HEK293 (cell line): ENCODE results near the gene TOR3A.

Source experiments
- CTCF ChIA-PET: fragments of 350-600 bp; formaldehyde crosslinking; extraction: SDS; loops from one replicate; lab custom pipeline; 2021; ENCODE audit warnings: antibody characterized with exemption; lab: Yijun Ruan, JAX
- POLR2A ChIA-PET: fragments of 300-600 bp; formaldehyde crosslinking; extraction: SDS; loops from one replicate; lab custom pipeline; 2020; ENCODE audit warnings: antibody characterized with exemption, inconsistent platforms; lab: Yijun Ruan, JAX
- H3K27ac ChIP-seq: fragments of 200-500 bp; sonication (Bioruptor generic); 2 replicates; pipeline ENCODE4 v1.5.1; 2014; ENCODE audit warnings: low read depth, low read length, control low read depth, inconsistent platforms; ENCODE audit errors: extremely low read depth
- H3K36me3 ChIP-seq, 2 experiments: fragments of 200-500 bp in 1 of 2; sonication (Bioruptor generic) in 1 of 2; 1 replicate in 1 of 2; 2 replicates in 1 of 2; pipeline ENCODE4 v1.5.1; 2014 to 2017; ENCODE audit warnings: inconsistent platforms in 2 of 2, low read length in 2 of 2; ENCODE audit not compliant: control insufficient read depth in 2 of 2, insufficient read depth in 1 of 2
- H3K4me1 ChIP-seq: fragments of 200-500 bp; sonication (Bioruptor generic); 2 replicates; pipeline ENCODE4 v1.5.1; 2014; ENCODE audit warnings: mild to moderate bottlenecking, low read length, inconsistent platforms; ENCODE audit not compliant: control insufficient read depth, insufficient read depth
- H3K4me3 ChIP-seq: 2 replicates; pipeline ENCODE4 v1.5.1; 2011; ENCODE audit warnings: low read depth, mild to moderate bottlenecking, control low read depth, low read length, moderate library complexity
- H3K9me3 ChIP-seq: fragments of 200-500 bp; sonication (Bioruptor generic); 2 replicates; pipeline ENCODE4 v1.5.1; 2014; ENCODE audit warnings: low read depth, low read length, inconsistent platforms; ENCODE audit not compliant: control insufficient read depth, insufficient read depth
- FEZF1 ChIP-seq: fragments of 450-650 bp; formaldehyde crosslinking; IDR thresholded peaks from 2 replicates; pipeline ENCODE4 v1.5.1; 2016; ENCODE audit warnings: missing biosample characterization, missing genetic modification characterization
- HOXD13 ChIP-seq: sonication (generic); formaldehyde crosslinking; IDR thresholded peaks from 2 replicates; pipeline ENCODE4 v1.8.0; 2022; ENCODE audit warnings: missing genetic modification reagents, borderline replicate concordance
- KLF9 ChIP-seq: fragments of 450-650 bp; formaldehyde crosslinking; IDR thresholded peaks from 2 replicates; pipeline ENCODE4 v1.5.1; 2016; ENCODE audit warnings: missing biosample characterization, missing genetic modification characterization, low read depth
- PATZ1 ChIP-seq: fragments of 450-650 bp; formaldehyde crosslinking; IDR thresholded peaks from 2 replicates; pipeline ENCODE4 v1.5.1; 2016; ENCODE audit warnings: missing biosample characterization, missing genetic modification characterization
- PRDM1 ChIP-seq: fragments of 450-650 bp; formaldehyde crosslinking; IDR thresholded peaks from 2 replicates; pipeline ENCODE4; 2016; ENCODE audit warnings: missing biosample characterization, missing genetic modification characterization
- SCRT2 ChIP-seq: fragments of 450-650 bp; formaldehyde crosslinking; IDR thresholded peaks from 2 replicates; pipeline ENCODE4 v1.5.1; 2016; ENCODE audit warnings: missing biosample characterization, missing genetic modification characterization
- TCF7L2 ChIP-seq: IDR thresholded peaks from 2 replicates; pipeline ENCODE4 v1.6.1; 2011; ENCODE audit warnings: low read depth, mild to moderate bottlenecking, inconsistent platforms, low read length, moderate library complexity, borderline replicate concordance
- ZBTB17 ChIP-seq: fragments of 450-650 bp; formaldehyde crosslinking; IDR thresholded peaks from 2 replicates; pipeline ENCODE4 v1.5.1; 2016; ENCODE audit warnings: missing biosample characterization, missing genetic modification characterization
- ZBTB44 ChIP-seq: fragments of 450-650 bp; IDR thresholded peaks from 2 replicates; pipeline ENCODE4 v1.5.1; 2018; ENCODE audit warnings: missing biosample characterization, mild to moderate bottlenecking, missing genetic modification characterization
- ZBTB48 ChIP-seq: fragments of 450-650 bp; formaldehyde crosslinking; IDR thresholded peaks from 2 replicates; pipeline ENCODE4 v1.5.1; 2016; ENCODE audit warnings: missing biosample characterization, missing genetic modification characterization
- ZNF121 ChIP-seq: fragments of 450-650 bp; formaldehyde crosslinking; IDR thresholded peaks from 2 replicates; pipeline ENCODE4 v1.5.1; 2016; ENCODE audit warnings: missing biosample characterization, missing genetic modification characterization
- ZNF140 ChIP-seq: fragments of 450-650 bp; formaldehyde crosslinking; IDR thresholded peaks from 2 replicates; pipeline ENCODE4 v1.5.1; 2016; ENCODE audit warnings: missing biosample characterization, missing genetic modification characterization
- ZNF174 ChIP-seq: fragments of 450-650 bp; formaldehyde crosslinking; IDR thresholded peaks from 2 replicates; pipeline ENCODE4 v1.5.0; 2017; ENCODE audit warnings: missing biosample characterization, mild to moderate bottlenecking, missing genetic modification characterization
- ZNF19 ChIP-seq: fragments of 450-650 bp; formaldehyde crosslinking; IDR thresholded peaks from 2 replicates; pipeline ENCODE4; 2016; ENCODE audit warnings: missing biosample characterization, missing genetic modification characterization, low read depth
- ZNF2 ChIP-seq: fragments of 450-650 bp; formaldehyde crosslinking; IDR thresholded peaks from 2 replicates; pipeline ENCODE4 v1.5.1; 2016; ENCODE audit warnings: missing biosample characterization, missing genetic modification characterization
- ZNF341 ChIP-seq: fragments of 450-650 bp; formaldehyde crosslinking; IDR thresholded peaks from 2 replicates; pipeline ENCODE4; 2016; ENCODE audit warnings: low read depth, missing biosample characterization, missing genetic modification characterization
- ZNF362 ChIP-seq: fragments of 450-650 bp; formaldehyde crosslinking; IDR thresholded peaks from 2 replicates; pipeline ENCODE4 v1.5.1; 2016; ENCODE audit warnings: missing biosample characterization, missing genetic modification characterization
- ZNF423 ChIP-seq: fragments of 450-650 bp; formaldehyde crosslinking; IDR thresholded peaks from 2 replicates; pipeline ENCODE4 v1.5.1; 2016; ENCODE audit warnings: missing biosample characterization, missing genetic modification characterization
- ZNF670 ChIP-seq: fragments of 450-650 bp; formaldehyde crosslinking; IDR thresholded peaks from 2 replicates; pipeline ENCODE4 v1.5.1; 2016; ENCODE audit warnings: missing biosample characterization, missing genetic modification characterization, low read depth
- ZNF692 ChIP-seq: fragments of 450-650 bp; formaldehyde crosslinking; IDR thresholded peaks from 2 replicates; pipeline ENCODE4 v1.5.1; 2016; ENCODE audit warnings: missing biosample characterization, missing genetic modification characterization
- ZNF704 ChIP-seq: fragments of 450-650 bp; formaldehyde crosslinking; IDR thresholded peaks from 2 replicates; pipeline ENCODE4 v1.5.1; 2016; ENCODE audit warnings: missing biosample characterization, missing genetic modification characterization
- ZNF747 ChIP-seq: fragments of 450-650 bp; formaldehyde crosslinking; IDR thresholded peaks from 2 replicates; pipeline ENCODE4 v1.5.1; 2016; ENCODE audit warnings: missing biosample characterization, missing genetic modification characterization

The TOR3A gene

GRCh38 chr1:179091691-179092165 is 9.9 kb downstream of the TOR3A start (continued):
- peak; percentile 84; the same call in 1 of the 2 replicates for TF ChIP-seq HOXD13 (CRISPR knock-in tag)
- TF ChIP-seq FEZF1 (tag by site-specific recombination): no peak
- TF ChIP-seq ZNF423 (tag by site-specific recombination): peak; percentile 53; the same call in 1 of the 2 replicates
- TF ChIP-seq KLF9: no peak
- no peak for TF ChIP-seq TCF7L2
- TF ChIP-seq ZNF174 (tag by site-specific recombination): no peak
- peak; percentile 69 for TF ChIP-seq ZBTB44 (tag by site-specific recombination)
- TF ChIP-seq ZBTB17 (tag by site-specific recombination): peak; percentile 74
- peak; percentile 87 for TF ChIP-seq ZBTB48 (tag by site-specific recombination)
- TF ChIP-seq ZNF341 (tag by site-specific recombination): peak; percentile 18; the same call in 1 of the 2 replicates
- no peak for TF ChIP-seq ZNF121 (tag by site-specific recombination)
- no peak for TF ChIP-seq ZNF670
- TF ChIP-seq ZNF362 (tag by site-specific recombination): no peak
- TF ChIP-seq PATZ1 (tag by site-specific recombination): peak; percentile 48
- TF ChIP-seq SCRT2: 0 out of 2 replicates have a peak, but pooled peaks have one; percentile 14
- TF ChIP-seq ZNF692 (tag by site-specific recombination): peak; percentile 60; the same call in 1 of the 2 replicates
- TF ChIP-seq, all 188 proteins: peak for 13

- ChIA-PET POLR2A (interaction anchor here (4.0 kb wide), 1 partner anchor 11 kb away, joined by 15 read pairs; the partner anchor contains the start of gene TOR3A), CTCF (no interaction called here)
- peaks cover 7 to 91% of the 10 kb centered on the region in 2 experiments for H3K36me3 ChIP-seq
- H3K4me1 ChIP-seq: no peaks in the 10 kb centered on the region
- no peak overlapping the region for H3K27ac ChIP-seq
- H3K9me3 ChIP-seq: no peaks in the 10 kb centered on the region
- no peak overlapping the region for H3K4me3 ChIP-seq
- no peak for TF ChIP-seq ZNF19 (tag by site-specific recombination)
- TF ChIP-seq ZNF747 (tag by site-specific recombination): no peak
- no peak for TF ChIP-seq ZNF2
- TF ChIP-seq PRDM1: peak; percentile 68
- no peak for TF ChIP-seq ZNF704
- no peak for TF ChIP-seq ZNF140 (tag by site-specific recombination)
- TF ChIP-seq, all 188 proteins: peak for 1
These were observed 11.1 kb downstream of the TOR3A start for GRCh38 chr1:179092896-179093461.
